ENCODE measurements around the gene OAT.

OAT gene

GRCh38 chr10:124418726-124419501 lies at the start of gene OAT:
Gene OAT (minus strand): TSS chr10:124418923. CDS start chr10:124412171, 6,752 bp downstream.
- peak within 1 kb of the TSS; percentile 56 for H3K4me3 ChIP-seq (ENCODE audit: low read depth, low read length)

- no peak overlapping the region for H3K4me3 ChIP-seq (ENCODE audit: low read depth, low read length)
These were observed 48.4 kb upstream of the OAT start for GRCh38 chr10:124467165-124467564.

GRCh38 chr10:124465777-124466488 lies 47.2 kb upstream of the OAT start:
- H3K4me3 ChIP-seq (ENCODE audit: low read depth, low read length) = no peak overlapping the region

- H3K4me3 ChIP-seq (ENCODE audit: low read depth, low read length) = no peak overlapping the region
These were observed 46.5 kb upstream of the OAT start for GRCh38 chr10:124465003-124465776.

- no peak overlapping the region for H3K4me3 ChIP-seq (ENCODE audit: low read depth, low read length)
These were observed 45.6 kb upstream of the OAT start for GRCh38 chr10:124464028-124464965.

GRCh38 chr10:124462348-124462695 lies 43.6 kb upstream of the OAT start:
- H3K4me3 ChIP-seq (ENCODE audit: low read depth, low read length) = peak overlapping the region; percentile 56

- peak within 1 kb of the TSS; percentile 56 for H3K4me3 ChIP-seq (ENCODE audit: low read depth, low read length)
These were observed 43.1 kb upstream of the OAT start, which contains the start of gene LHPP for GRCh38 chr10:124461642-124462347. Gene LHPP (plus strand): TSS chr10:124461823. CDS start chr10:124461863, 40 bp downstream.

GRCh38 chr10:124460144-124460543 lies 41.4 kb upstream of the OAT start:
- H3K4me3 ChIP-seq (ENCODE audit: low read depth, low read length) = no peak overlapping the region

- H3K4me3 ChIP-seq (ENCODE audit: low read depth, low read length) = no peak overlapping the region
These were observed 40.7 kb upstream of the OAT start for GRCh38 chr10:124459395-124459794.

GRCh38 chr10:124458889-124459288 lies 40.2 kb upstream of the OAT start:
- no peak overlapping the region for H3K4me3 ChIP-seq (ENCODE audit: low read depth, low read length)

GRCh38 chr10:124458473-124458872 lies 39.8 kb upstream of the OAT start:
- no peak overlapping the region for H3K4me3 ChIP-seq (ENCODE audit: low read depth, low read length)

- H3K4me3 ChIP-seq (ENCODE audit: low read depth, low read length) = no peak overlapping the region
These were observed 36.7 kb upstream of the OAT start for GRCh38 chr10:124455441-124455840.

GRCh38 chr10:124453960-124454610 lies 35.4 kb upstream of the OAT start:
- no peak overlapping the region for H3K4me3 ChIP-seq (ENCODE audit: low read depth, low read length)

- no peak overlapping the region for H3K4me3 ChIP-seq (ENCODE audit: low read depth, low read length)
These were observed 32.6 kb upstream of the OAT start for GRCh38 chr10:124451276-124451675.

- H3K4me3 ChIP-seq (ENCODE audit: low read depth, low read length) = no peak overlapping the region
These were observed 32.0 kb upstream of the OAT start for GRCh38 chr10:124450783-124451057.

GRCh38 chr10:124450012-124450782 lies 31.5 kb upstream of the OAT start, which contains the start of gene NKX1-2:
Gene NKX1-2 (minus strand): TSS chr10:124450035. CDS start chr10:124449943, 92 bp downstream.
- peak within 1 kb of the TSS; percentile 45 for H3K4me3 ChIP-seq (ENCODE audit: low read depth, low read length)

GRCh38 chr10:124449170-124450011 lies 30.7 kb upstream of the OAT start:
- peak overlapping the region; percentile 45 for H3K4me3 ChIP-seq (ENCODE audit: low read depth, low read length)

GRCh38 chr10:124448696-124449169 lies 30.0 kb upstream of the OAT start:
- H3K4me3 ChIP-seq (ENCODE audit: low read depth, low read length) = peak overlapping the region; percentile 45

All from iPS-11a (cell line).